ENCODE data around the gene C9orf85. TPM values are rescaled to one million over a fixed set of nuclear protein-coding genes. Genes with fewer than 3 reads are reported as not detected.

The C9orf85 gene
- total and polyA plus RNA-seq, 2 donors (not counting 3 experiments of a cell fraction or from before 2014, with no cell fraction given): 8.3 to 11.3 TPM

- CTCF ChIA-PET: no interaction called here
- FAIRE-seq: no peak
- POLR2A ChIA-PET: no interaction called here
These were observed 21.3 kb upstream of the C9orf85 start for GRCh38 chr9:71890042-71890679.

More at GRCh38 chr9:71890042-71890679, 21.3 kb upstream of the C9orf85 start:
- DNase-seq (ENCODE audit: low read depth, low spot score): no peak
- no peak overlapping the region for H2AFZ ChIP-seq (ENCODE audit: low read depth, low read length)
- dilution Hi-C loops (cut with MboI; ENCODE audit: extremely low pct_ligation_motif_present, low sequenced_read_pairs): no loop called here
- H3K27me3 ChIP-seq (ENCODE audit: control insufficient read depth in 2 of 2, insufficient read depth in 2 of 2, low read length in 2 of 2): no peaks in the 10 kb centered on the region
- H3K4me3 ChIP-seq (replicated peaks in 1 of 3; ENCODE audit: insufficient read depth in 1 of 3, low read depth in 1 of 3, low read length in 3 of 3): no peak overlapping the region
- no peaks in the 10 kb centered on the region for H3K36me3 ChIP-seq (ENCODE audit: control insufficient read depth in 2 of 2, extremely low read depth in 1 of 2, insufficient read depth in 2 of 2, low read length in 2 of 2)
- BruUV-seq (replicated peaks): no TSS peak
- H3K9ac ChIP-seq (replicated peaks; ENCODE audit: extremely low read depth, insufficient read depth, low read length): no peak overlapping the region
- H3K9me3 ChIP-seq (replicated peaks; ENCODE audit: control insufficient read depth, insufficient read depth, low read length): no peaks in the 10 kb centered on the region
- peaks cover 3% of the 10 kb centered on the region for H3K4me1 ChIP-seq (ENCODE audit: control insufficient read depth, extremely low read depth, insufficient read depth, low read length)
- H3K27ac ChIP-seq (ENCODE audit: insufficient read depth, low read depth, low read length): no peak overlapping the region
- no peak overlapping the region for H3K4me2 ChIP-seq (ENCODE audit: insufficient read depth, low read length)
- peaks cover 16% of the 10 kb centered on the region for H4K20me1 ChIP-seq (replicated peaks; ENCODE audit: control insufficient read depth, extremely low read depth, insufficient read depth, low read length)
- no peak for TF ChIP-seq POLR2AphosphoS5 (IDR thresholded peaks at IDR 0.05; ENCODE audit: insufficient read depth, low read depth, low read length)
- TF ChIP-seq MAX (IDR thresholded peaks at IDR 0.05; ENCODE audit: insufficient read depth, insufficient read length): no peak
- no peak for TF ChIP-seq POLR2A (IDR thresholded peaks at IDR 0.05; ENCODE audit: low read depth, low read length)
- TF ChIP-seq GATA2 (IDR thresholded peaks at IDR 0.05; ENCODE audit: insufficient read depth, insufficient read length, low read depth, low read length): no peak
- no peak for TF ChIP-seq EZH2 (IDR thresholded peaks at IDR 0.05; ENCODE audit: borderline replicate concordance, low read depth, low read length, severe bottlenecking)
- TF ChIP-seq CTCF (IDR thresholded peaks at IDR 0.05; ENCODE audit: extremely low read depth in 1 of 2, insufficient read depth in 1 of 2, low read depth in 1 of 2, low read length in 2 of 2): no peak
- TF ChIP-seq JUN (IDR thresholded peaks at IDR 0.05; ENCODE audit: borderline replicate concordance, insufficient read depth, insufficient read length, low read depth): no peak
- TF ChIP-seq MYC (IDR thresholded peaks at IDR 0.05; ENCODE audit: low read depth, low read length): no peak
- TF ChIP-seq FOS (IDR thresholded peaks at IDR 0.05; ENCODE audit: borderline replicate concordance, insufficient read depth, low read length): no peak
- intact Hi-C loops (cut with micrococcal nuclease): no loop called here
- H3K9me1 ChIP-seq (replicated peaks; ENCODE audit: control insufficient read depth, extremely low read depth, insufficient read depth, low read length): no peaks in the 10 kb centered on the region
- H3K79me2 ChIP-seq (ENCODE audit: control insufficient read depth, insufficient read depth, low read length): peaks cover 68% of the 10 kb centered on the region
